Neural progenitor cell (in vitro differentiated cells): ENCODE data around the gene IGSF21.

Source experiments
- CTCF ChIP-seq: fragments of 200-600 bp; sonication (generic); IDR thresholded peaks from 2 replicates; pipeline ENCODE4 v1.5.1; 2017; ENCODE audit warnings: antibody characterized with exemption, mild to moderate bottlenecking
- EZH2 ChIP-seq: fragments of 200-600 bp; sonication (generic); IDR thresholded peaks from 2 replicates; pipeline ENCODE4 v1.6.1; 2017; ENCODE audit warnings: antibody characterized with exemption, mild to moderate bottlenecking, moderate library complexity
- EZH2phosphoT487 ChIP-seq: fragments of 200-600 bp; sonication (generic); IDR thresholded peaks from 2 replicates; pipeline ENCODE4 v1.6.1; 2017; ENCODE audit warnings: antibody characterized with exemption

GRCh38 chr1:18358600-18358999 lies 251.0 kb downstream of the IGSF21 start:
- no peak for TF ChIP-seq CTCF
- no peak for TF ChIP-seq EZH2
- TF ChIP-seq EZH2phosphoT487: no peak
